Measurements from ENCODE around the gene MSI1. TPM values are rescaled to one million over a fixed set of nuclear protein-coding genes. Genes with fewer than 3 reads are reported as not detected.

MSI1 gene
- 6.4 TPM for total RNA-seq
- long read RNA-seq, partial matches to known transcripts: 1 of 3 reads
- long read RNA-seq, other reads (novel, unspliced or antisense): 1 of 3 reads

DNA sequence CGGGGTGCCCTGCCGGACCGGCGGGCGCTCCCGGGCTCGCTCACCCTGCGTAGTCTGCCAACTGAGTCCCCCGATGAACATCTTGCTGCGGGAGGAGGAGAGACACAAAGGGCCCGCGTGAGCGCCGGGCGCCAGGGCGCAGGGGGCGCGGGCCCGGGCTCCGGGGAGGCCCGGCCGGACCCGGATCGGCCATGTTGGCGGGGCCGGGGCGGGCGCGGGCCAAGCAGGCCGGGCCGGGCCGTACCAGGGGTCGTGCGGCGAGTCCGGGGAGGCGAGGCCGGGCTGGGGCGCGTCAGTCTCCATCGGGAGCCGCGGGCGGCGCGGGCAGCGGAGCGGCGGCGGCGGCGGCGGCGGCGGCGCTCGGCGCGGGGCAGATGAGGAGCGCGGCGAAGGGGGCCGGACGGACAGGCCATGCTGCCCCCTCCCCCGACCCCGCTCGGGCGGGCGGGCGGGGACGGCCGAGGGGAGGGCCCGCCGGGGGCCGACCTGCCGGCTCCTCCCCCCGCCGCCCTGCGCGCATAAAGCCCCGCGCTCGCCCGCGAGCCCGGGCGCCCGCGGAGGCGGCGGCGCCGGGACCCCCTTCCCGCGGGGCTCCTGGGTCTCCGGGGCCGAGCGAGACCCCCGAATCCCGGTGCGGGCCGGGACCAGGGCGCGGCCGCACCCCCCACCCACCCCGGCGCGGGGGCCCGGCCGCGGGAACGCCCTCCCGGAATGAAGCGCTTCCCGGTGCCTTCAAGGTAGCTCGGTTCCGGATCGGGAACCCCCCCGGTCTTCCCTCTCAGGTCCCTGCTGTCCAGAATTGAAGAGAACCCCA is at the start of gene MSI1:
Gene MSI1 (minus strand): TSS at position 376 of the 814 bp plus-strand sequence. CDS start 73 bp downstream, at position 303.
- intact Hi-C loops (cut with DNase I): no loop called here
- no peak for ATAC-seq
- DNase-seq (ENCODE audit: missing footprints): no peak

DNA sequence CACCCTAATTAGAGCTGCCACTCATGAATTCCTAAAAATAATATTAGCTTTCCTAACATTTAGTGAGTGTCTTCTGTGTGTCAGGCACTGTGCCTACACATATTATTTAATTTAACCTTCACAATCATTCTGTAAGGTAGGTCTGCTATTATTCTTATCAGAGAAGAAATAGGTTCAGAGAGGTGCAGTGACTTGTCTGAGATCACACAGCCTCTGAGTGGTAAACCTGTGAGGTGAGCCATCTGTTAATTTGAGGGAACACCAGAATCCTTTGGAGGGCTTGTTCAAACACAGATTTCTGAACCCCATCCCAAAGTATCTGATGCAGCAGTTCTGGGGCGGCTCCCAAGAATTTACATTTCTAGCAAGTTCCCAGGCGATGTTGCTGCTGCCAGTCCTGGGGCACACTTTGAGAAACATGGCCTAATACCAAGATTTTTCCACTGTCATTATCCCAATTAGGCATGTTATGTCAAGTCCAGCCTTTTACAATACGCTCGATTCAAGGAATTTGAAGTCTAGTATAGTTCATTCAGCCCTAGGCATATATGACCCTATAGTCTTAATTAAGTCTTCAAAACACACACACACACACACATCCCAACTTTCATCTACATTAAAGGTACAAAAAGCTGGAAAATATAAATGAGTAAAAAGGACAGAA is 49.1 kb upstream of the MSI1 start:
- intact Hi-C loops (cut with DNase I): no loop called here
- no peak for ATAC-seq

DNA sequence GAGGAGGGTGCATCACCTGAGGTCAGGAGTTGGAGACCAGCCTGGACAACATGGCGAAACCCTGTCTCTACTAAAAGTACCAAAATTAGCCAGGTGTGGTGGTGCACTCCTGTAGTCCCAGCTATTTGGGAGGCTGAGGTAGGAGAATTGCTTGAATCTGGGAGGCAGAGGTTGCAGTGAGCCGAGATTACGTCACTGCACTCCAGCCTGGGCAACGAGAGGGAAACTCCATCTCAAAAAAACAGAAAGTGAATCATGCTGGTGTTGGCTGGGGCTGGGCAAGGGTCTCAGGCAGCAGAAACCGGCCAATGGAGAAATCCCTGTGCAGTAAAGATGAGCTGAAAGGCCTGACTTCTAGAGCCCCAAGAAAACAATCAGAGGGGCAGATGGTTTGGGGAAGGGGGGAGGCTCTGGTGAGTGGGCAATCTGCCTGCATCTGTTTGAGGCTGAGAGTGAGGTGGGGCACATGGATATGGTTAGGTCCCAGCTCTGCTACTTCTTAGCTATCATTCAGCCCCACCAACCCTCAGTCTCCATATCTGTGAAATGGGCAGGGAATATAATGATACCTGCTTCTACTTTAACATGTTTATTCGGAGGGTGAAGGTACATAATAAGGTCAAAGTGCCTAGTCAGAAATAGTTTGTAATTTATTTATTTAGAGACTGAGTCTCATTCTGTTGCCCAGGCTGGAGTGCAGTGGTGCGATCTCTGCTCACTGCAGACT is 47.7 kb upstream of the MSI1 start:
- no peak for DNase-seq (ENCODE audit: missing footprints)
- intact Hi-C loops (cut with DNase I): no loop called here

More for the DNA sequence above, 49.1 kb upstream of the MSI1 start:
- DNase-seq (ENCODE audit: missing footprints): no peak

DNA sequence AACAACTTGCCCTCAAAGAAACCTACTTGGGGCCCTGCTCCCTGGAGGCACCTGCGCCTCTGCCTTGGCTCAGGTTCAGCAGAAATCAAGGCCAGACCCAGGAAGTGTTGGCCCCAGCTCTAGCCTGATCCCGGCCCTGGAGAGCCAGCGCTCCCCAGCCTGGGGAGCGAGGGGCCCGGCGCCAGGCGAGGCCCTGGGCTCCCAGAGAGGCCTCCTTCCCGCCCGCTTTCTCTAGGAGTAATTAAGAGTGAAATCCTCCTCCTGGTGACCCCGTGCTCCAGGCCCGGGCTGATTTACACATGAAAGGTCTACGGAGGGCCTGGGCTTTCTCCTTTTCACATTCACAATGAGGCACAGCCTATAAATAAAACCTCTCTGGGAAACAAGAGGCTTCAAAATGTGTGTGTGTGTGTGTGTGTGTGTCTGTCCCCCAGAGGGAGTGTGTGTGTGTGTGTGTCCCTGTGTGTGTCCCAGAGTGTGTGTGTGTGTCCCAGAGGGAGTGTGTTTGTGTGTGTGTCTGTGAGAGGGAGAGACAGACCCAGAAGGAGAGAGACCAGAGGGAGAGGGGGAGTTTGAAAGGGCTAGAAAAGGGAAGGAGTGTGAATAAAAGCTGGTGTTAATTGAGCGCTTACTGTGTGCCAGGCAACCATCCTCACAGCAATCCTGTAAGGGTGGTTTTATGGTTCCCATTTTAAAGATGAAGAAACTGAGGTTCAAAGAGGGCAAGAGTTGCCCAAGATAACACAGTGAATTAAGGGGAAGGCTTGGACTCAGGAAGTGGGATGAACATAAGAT is 45.1 kb upstream of the MSI1 start:
- ATAC-seq (peak; percentile 28), DNase-seq (ENCODE audit: missing footprints) (no peak)
- intact Hi-C loops (cut with DNase I): no loop called here

More for the DNA sequence above, 47.7 kb upstream of the MSI1 start:
- ATAC-seq: no peak

DNA sequence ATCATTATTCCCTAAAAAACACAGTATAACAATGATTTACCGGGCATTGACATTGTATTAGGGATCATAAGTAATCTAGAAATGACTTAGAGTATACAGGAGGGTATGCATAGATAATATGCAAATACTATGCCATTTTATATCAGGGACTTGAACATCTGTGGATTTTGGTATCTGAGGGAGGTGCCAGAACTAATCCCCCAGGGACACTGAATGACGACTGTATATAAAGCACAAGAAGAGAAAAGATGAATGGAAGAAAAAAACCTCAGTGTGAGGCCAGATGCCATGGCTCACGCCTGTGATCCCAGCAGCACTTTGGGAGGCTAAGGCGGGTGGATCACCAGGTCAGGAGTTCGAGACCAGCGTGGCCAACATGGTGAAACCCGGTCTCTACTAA is 43.5 kb upstream of the MSI1 start:
- no peak for DNase-seq (ENCODE audit: missing footprints)
- intact Hi-C loops (cut with DNase I): no loop called here
- no peak for ATAC-seq

DNA sequence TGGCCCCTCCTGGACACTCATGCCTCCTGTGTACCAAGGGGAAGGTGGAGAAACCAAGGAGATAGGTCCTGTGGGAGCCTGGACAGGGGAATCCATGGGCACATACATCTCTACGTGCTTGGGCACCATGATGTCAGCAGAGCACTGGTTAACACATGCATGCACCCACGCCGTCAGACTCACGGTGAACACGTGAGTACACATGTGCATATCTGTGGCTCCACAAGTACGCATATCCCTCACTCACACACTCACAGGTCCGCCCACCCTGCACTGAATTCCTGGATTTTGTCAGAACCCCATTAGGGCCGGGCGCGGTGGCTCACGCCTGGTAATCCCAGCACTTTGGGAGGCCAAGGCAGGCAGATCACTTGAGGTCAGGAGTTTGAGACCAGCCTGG is 39.8 kb upstream of the MSI1 start:
- intact Hi-C loops (cut with DNase I): no loop called here
- ATAC-seq: no peak
- DNase-seq (ENCODE audit: missing footprints): no peak

DNA sequence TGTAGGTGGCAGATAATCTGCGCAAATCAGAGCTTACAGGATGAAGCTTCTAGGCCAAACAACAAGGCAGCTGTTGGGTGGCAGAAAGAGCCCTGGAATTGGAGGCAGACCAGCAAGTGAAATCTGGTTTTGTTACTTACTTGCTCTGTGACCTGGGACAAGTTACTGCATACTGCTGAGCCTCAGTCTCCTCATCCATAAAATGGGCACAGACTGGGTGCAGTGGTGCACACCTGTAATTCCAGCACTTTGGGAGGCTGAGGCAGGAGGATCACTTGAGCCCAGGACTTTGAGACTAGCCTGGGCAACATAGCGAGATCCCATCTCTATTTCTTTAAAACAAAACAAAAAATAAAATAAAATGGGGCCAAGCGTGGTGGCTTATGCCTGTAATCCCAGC is 37.6 kb upstream of the MSI1 start:
- no peak for DNase-seq (ENCODE audit: missing footprints)
- intact Hi-C loops (cut with DNase I): no loop called here
- no peak for ATAC-seq

DNA sequence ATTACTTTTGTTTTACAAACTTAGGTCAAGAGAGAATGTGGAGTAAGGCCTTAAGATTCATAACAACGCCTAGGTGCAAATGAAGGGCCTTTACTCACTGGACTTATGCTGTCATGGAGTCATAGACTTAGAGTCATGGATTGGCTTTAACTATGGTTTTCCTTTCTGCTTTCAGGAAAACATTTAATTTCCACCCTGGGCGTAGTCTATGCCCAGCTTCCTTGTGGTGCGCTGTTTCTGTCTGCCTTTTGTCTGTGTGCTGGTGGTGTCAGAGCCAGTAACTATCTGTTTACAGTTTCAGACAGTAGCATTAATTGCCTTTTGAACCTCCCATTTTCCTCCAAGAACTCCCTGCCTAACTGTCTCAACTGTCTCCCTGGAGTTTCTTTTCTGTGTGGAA is 37.1 kb upstream of the MSI1 start:
- intact Hi-C loops (cut with DNase I): no loop called here
- ATAC-seq: no peak
- no peak for DNase-seq (ENCODE audit: missing footprints)

DNA sequence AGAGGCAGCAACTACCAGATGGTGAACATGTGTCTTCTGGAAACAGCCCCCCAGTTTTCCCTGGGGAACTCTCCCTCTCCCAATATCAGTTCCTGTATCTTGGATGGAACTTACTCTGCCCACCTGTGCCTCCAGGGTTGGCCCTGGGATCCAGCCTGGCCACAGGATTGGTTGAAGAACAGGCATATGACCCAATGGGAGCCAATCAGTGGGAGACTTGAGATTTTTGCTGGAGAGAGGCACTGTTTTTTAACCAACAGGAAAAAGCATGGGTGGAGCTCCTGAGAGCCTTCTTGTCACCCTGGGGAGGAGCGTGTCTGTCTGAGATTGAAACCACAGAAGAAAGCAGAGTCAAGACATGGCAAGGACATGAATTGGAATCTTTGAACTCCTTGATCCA is 35.3 kb upstream of the MSI1 start:
- DNase-seq (ENCODE audit: missing footprints) (no peak), ATAC-seq (no peak)
- intact Hi-C loops (cut with DNase I): no loop called here

DNA sequence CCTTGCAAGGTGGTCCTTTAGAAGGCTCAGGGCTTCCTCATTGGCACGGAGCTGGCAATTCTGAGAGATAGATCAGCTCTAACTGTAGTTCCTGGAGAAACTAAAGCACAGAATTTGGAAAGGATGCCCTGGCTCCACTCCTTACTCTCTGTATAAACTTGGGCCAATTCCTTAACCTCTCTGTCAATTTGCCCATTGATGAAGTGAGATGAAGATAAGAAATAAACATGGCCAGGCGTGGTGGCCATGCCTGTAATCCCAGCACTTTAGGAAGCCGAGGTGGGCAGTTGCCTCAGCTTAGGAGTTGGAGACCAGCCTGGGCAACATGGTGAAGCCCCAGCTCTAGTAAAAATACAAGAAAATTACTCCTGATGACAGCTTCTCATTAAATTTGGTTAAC is 34.9 kb upstream of the MSI1 start:
- ATAC-seq: no peak
- intact Hi-C loops (cut with DNase I): no loop called here
- DNase-seq (ENCODE audit: missing footprints): no peak

DNA sequence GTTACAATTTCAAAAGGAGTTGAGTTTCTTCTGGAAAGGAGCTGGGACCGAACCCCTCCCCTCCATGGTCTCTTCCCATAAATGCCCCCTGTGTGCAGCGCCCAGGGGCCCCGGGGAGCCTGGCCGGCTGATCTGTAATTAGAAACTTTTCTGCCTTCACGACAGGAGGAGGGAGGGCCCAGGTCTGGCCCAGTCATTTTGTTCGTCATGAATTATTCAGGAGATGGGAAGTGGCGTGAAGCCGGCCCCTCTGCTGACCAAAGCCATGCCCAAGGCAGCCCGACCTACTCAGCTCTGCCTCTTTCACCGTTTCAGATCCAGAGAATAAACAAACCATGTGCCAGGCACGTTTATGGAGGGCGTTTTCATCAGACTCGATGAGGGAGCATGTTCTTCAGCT is 33.3 kb upstream of the MSI1 start:
- ATAC-seq: no peak
- intact Hi-C loops (cut with DNase I): no loop called here
- DNase-seq (ENCODE audit: missing footprints): no peak

DNA sequence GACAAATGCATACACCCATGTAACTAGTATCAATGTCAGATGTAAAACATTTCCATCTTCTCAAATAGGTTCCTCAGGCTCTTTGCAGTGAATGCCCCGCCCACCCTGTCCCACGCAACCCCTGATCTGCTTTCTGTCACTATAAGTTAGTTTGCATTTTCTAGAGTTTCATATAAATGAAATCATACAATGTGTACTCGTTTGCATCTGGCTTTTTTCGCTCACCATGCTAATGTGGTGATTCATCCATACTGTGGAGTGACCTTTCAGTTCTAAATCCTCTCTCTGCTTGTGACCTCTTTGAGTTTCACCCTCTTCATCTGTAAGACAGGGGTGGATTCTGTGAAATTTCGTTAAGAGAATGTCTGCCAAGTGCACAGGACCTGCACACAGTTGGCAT is 30.6 kb upstream of the MSI1 start:
- DNase-seq (ENCODE audit: missing footprints): no peak
- ATAC-seq: no peak
- intact Hi-C loops (cut with DNase I): no loop called here

DNA sequence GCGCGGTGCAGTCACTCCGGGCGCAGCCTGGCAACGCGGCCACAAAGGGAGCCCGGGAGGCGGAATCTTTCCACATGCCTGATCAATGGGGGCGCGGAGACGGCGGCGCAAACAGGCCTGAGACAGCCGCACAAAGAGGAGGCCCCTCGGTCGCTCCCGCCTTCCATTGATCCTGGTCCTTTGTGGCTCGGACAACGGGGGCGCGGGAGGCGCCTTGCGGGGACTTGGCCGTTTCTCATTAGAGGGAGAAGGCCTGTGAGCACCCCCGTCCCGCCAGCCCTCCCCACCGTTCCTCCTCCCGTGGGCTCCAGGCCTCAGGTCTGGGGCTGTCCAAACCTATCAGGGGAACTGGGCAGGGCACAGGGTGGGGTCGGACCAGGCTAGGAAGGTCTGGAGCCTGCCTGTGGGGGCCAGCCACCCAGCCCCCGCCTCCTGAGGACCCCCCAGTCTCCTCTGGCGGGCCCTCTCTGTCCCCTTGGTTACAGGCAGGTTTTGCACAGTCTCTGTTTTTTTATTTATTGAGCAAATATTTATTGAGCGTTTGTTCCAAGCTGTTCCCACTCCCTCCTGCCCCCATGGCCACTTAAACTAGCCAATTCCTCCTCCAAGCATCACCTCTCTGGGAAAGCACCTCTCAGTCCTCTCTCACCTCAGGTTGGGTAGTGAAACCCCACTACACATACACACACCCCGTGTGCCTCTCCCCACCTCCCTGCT is 29.0 kb upstream of the MSI1 start:
- intact Hi-C loops (cut with DNase I): no loop called here
- ATAC-seq: no peak

DNA sequence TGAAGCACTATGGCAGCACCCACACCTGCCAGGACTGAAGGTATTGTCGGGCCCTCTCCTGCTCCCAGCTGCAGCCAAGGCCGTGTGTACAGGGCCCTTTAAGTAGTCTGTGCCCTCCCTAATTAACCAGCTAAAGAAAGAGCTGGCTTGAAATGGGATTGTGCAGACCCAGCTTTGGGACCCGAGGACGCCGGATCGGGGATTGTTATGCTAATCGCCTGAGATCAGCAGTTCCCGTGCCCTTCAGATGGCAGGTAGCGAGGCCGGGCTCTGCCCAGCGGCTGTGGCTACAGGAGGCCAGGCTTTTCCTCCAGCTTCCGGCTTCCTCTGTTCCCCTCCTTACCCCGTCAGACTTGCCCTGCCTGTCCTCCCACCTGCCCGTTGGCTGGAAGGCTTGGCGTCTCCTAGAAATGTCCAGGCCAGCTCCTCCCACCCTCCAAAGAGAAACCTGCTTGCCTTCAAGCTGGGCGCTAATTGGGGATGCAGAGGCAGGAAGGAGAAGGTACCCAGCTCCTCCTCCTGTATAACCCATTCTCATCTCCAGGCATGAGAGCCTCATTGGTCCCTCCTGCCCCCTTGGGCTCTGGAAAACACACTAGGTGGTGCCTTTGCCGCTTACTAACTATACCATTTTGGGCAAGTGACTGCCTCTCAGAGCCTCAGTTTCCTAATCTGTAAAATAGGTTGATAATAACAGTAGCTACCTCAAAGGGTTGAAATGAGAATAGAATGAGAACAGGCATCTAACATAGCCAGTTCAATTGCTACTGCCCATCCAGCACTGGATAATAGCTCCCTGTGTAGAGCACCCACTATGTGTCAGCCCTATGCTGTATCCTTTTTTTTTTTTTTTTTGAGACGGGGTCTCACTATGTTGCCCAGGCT is 25.8 kb upstream of the MSI1 start:
- no peak for ATAC-seq
- intact Hi-C loops (cut with DNase I): no loop called here
- DNase-seq (ENCODE audit: missing footprints): no peak

More for the DNA sequence above, 29.0 kb upstream of the MSI1 start:
- DNase-seq (ENCODE audit: missing footprints): no peak

DNA sequence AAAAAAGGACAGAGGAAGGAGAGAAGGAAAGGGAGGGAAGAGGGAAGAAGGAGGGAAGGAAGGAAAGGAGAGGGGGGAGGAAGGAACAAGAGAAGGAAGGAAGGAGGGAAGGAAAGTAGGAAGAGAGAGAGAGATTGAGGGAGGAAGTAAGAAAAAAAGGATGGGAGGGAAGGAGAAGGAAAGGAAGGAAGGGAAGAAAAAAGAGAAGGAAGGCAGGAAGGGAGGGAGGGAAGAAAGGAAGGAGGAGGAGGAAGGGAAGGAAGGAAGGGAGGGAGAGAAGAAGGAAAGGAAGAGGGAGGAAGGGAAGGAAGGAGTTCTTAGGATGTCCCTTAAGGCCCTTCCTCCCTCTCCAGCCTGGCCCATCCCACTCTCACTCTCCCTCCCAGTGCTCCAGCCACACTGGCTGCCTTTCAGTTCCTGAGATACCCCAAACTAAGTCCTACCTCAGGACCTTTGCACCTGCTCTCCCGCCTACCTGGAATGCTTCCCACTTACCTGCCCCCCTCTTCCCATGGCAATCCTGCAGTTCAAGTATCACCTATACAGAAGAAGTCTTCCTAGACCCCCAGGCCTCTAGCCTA is 21.7 kb upstream of the MSI1 start:
- ATAC-seq (no peak), DNase-seq (ENCODE audit: missing footprints) (no peak)
- intact Hi-C loops (cut with DNase I): no loop called here

DNA sequence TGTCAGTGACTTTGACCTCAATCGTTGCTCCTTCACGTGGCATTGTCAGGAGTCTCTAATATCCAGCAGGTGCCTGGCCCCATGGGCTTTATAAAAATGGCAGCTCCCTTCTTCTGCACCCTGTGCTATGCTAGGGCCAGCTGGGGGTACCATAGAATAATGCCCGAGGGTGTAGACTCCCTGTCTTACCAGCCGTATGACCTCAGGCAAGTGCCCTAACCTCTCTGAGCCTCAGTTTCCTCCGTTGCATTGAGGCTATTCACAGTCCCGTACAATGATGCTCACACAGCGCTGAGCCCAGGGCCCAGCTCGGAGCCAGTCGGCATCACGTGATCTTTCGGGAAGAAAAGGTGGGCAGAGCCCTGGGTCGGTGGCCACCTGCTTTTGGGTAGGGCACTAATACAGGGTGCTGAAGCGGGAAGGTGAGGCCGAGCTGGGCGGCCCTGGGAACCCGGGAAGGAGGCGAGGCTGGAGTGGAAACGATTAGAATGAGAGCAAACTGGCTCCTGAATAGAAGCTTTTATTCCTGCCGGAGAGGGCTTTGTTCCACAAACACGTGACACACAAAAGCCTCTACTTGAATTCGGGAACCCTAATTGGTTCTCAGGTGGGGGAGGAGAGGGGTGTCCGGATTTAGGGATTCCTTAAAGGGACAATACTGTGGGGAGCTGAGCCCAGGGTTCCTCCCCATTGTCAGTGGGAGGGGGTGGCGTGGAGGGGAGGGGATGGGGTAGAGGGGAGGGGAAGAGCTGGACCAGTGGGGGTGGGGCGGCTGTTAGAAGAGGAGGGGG is 19.9 kb upstream of the MSI1 start:
- DNase-seq (ENCODE audit: missing footprints) (no peak), ATAC-seq (no peak)
- intact Hi-C loops (cut with DNase I): no loop called here

All from Right ventricle myocardium inferior (tissue), 1 donor.